Trophoblast cell (in vitro differentiated cells and primary cell): Measurements from ENCODE around the gene DLX1.

Experiments
- DNase-seq, 2 donors: peaks; one replicate each; pipeline ENCODE4 v3.0.0-alpha.2; 2016
- H2AFZ ChIP-seq: 2 replicates; pipeline ENCODE4 v1.6.1; 2013; ENCODE audit warnings: low read length, moderate library complexity, mild to moderate bottlenecking; ENCODE audit not compliant: insufficient read depth, poor library complexity
- H2AK5ac ChIP-seq: 2 replicates; pipeline ENCODE4 v1.6.1; 2013; ENCODE audit warnings: mild to moderate bottlenecking, low read length
- H2BK120ac ChIP-seq: 2 replicates; pipeline ENCODE4 v1.6.1; 2013; ENCODE audit warnings: low read length, mild to moderate bottlenecking, moderate library complexity; ENCODE audit not compliant: insufficient read depth, poor library complexity
- H2BK12ac ChIP-seq: 2 replicates; pipeline ENCODE4 v1.6.1; 2013; ENCODE audit warnings: mild to moderate bottlenecking, low read length, moderate library complexity
- H2BK5ac ChIP-seq: 2 replicates; pipeline ENCODE4 v1.6.1; 2013; ENCODE audit warnings: low read length, low read depth, moderate library complexity, mild to moderate bottlenecking; ENCODE audit not compliant: poor library complexity
- H3K14ac ChIP-seq: 2 replicates; pipeline ENCODE4 v1.6.1; 2013; ENCODE audit warnings: mild to moderate bottlenecking, low read length
- H3K18ac ChIP-seq: 2 replicates; pipeline ENCODE4 v1.6.1; 2013; ENCODE audit warnings: mild to moderate bottlenecking, low read length
- H3K23ac ChIP-seq: 2 replicates; pipeline ENCODE4 v1.6.1; 2013; ENCODE audit warnings: low read length
- H3K27ac ChIP-seq: 2 replicates; pipeline ENCODE4 v1.5.1; 2013; ENCODE audit warnings: low read depth, mild to moderate bottlenecking, inconsistent platforms, low read length, moderate library complexity
- H3K27me3 ChIP-seq: 2 replicates; pipeline ENCODE4 v1.6.1; 2013; ENCODE audit warnings: inconsistent platforms, mild to moderate bottlenecking, low read length, moderate library complexity; ENCODE audit not compliant: insufficient read depth
- H3K36me3 ChIP-seq, 2 experiments: 1 replicate in 1 of 2; 2 replicates in 1 of 2; pipeline ENCODE4 v1.6.1; 2013; ENCODE audit warnings: low read length in 2 of 2, mild to moderate bottlenecking in 2 of 2, moderate library complexity in 1 of 2; ENCODE audit not compliant: insufficient read depth in 2 of 2, control insufficient read depth in 1 of 2
- H3K4ac ChIP-seq: 2 replicates; pipeline ENCODE4 v1.6.1; 2013; ENCODE audit warnings: low read depth, mild to moderate bottlenecking, low read length, moderate library complexity
- H3K4me1 ChIP-seq, 2 experiments: 1 replicate in 1 of 2; 2 replicates in 1 of 2; pipeline ENCODE4 v1.6.1; 2013; ENCODE audit warnings: low read length in 2 of 2, mild to moderate bottlenecking in 2 of 2, moderate library complexity in 1 of 2; ENCODE audit not compliant: insufficient read depth in 2 of 2, control insufficient read depth in 1 of 2
- H3K4me2 ChIP-seq: 2 replicates; pipeline ENCODE4 v1.6.1; 2013; ENCODE audit warnings: inconsistent platforms, mild to moderate bottlenecking, low read length, moderate library complexity
- H3K4me3 ChIP-seq: 2 replicates; pipeline ENCODE4 v1.5.1; 2013; ENCODE audit warnings: mild to moderate bottlenecking, low read depth, low read length, inconsistent platforms
- H3K79me1 ChIP-seq: one replicate; pipeline ENCODE4 v1.6.1; 2013; ENCODE audit warnings: low read length
- H3K79me2 ChIP-seq: 2 replicates; pipeline ENCODE4 v1.6.1; 2013; ENCODE audit warnings: low read length, mild to moderate bottlenecking; ENCODE audit not compliant: control insufficient read depth, insufficient read depth, poor library complexity
- H3K9ac ChIP-seq: 2 replicates; pipeline ENCODE4 v1.6.1; 2013; ENCODE audit warnings: mild to moderate bottlenecking, low read length
- H3K9me3 ChIP-seq: 2 replicates; pipeline ENCODE4 v1.6.1; 2013; ENCODE audit warnings: low read depth, mild to moderate bottlenecking, control low read depth, inconsistent platforms, low read length; ENCODE audit not compliant: insufficient read depth
- H4K12ac ChIP-seq: 2 replicates; pipeline ENCODE4 v1.6.1; 2013; ENCODE audit warnings: low read depth, mild to moderate bottlenecking, low read length, moderate library complexity
- H4K8ac ChIP-seq: 2 replicates; pipeline ENCODE4 v1.6.1; 2013; ENCODE audit warnings: low read depth, mild to moderate bottlenecking, low read length, moderate library complexity
- H4K91ac ChIP-seq: one replicate; pipeline ENCODE4 v1.6.1; 2013; ENCODE audit warnings: low read depth, mild to moderate bottlenecking, low read length, moderate library complexity
- WGBS: extraction: QIAGEN DNeasy Blood & Tissue Kit; methylation state at CpG from one replicate; pipeline ENCODE4 v1.1.7; 2013; ENCODE audit warnings: missing lambda C conversion rate; ENCODE audit not compliant: insufficient read length, insufficient coverage; ENCODE audit errors: extremely low coverage; 5-methylcytosine and 5-hydroxymethylcytosine counted together

The DLX1 gene

DNA sequence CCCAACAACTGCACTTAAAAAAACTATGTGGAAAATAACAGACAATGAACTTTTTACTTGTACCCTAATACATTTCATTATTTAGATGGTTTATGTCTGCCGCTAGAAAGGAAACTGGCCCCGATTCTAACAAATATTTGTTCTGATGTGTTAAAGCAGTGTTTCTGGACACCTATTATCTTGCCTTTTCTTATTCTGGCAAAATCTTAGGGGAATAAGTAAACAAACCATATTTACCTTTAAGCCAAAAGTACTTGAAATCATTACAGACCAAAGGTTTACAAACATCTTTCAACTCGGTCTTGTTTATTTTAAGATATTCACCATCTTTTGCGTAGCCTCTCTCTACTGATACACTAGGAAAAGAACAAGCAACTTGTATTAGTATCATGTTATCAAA, 11.8 kb upstream of the DLX1 start:
- no peak overlapping the region for H3K18ac ChIP-seq
- no peak overlapping the region for H2BK12ac ChIP-seq
- no CpG with 5 or more reads among the region's 4 CpGs for WGBS
- H2AK5ac ChIP-seq = no peak overlapping the region
- no peak overlapping the region for H4K91ac ChIP-seq
- H3K4me1 ChIP-seq = no peaks in the 10 kb centered on the region
- no peak overlapping the region for H3K23ac ChIP-seq
- no peak overlapping the region for H3K9ac ChIP-seq
- no peak overlapping the region for H3K4me3 ChIP-seq
- H4K12ac ChIP-seq = no peak overlapping the region
- H3K79me2 ChIP-seq = no peaks in the 10 kb centered on the region
- H3K27me3 ChIP-seq = no peaks in the 10 kb centered on the region
- no peak for DNase-seq
- no peak overlapping the region for H2BK120ac ChIP-seq
- no peak overlapping the region for H2BK5ac ChIP-seq
- no peaks in the 10 kb centered on the region for H3K36me3 ChIP-seq
- H4K8ac ChIP-seq = no peak overlapping the region
- H3K27ac ChIP-seq = no peak overlapping the region
- no peak overlapping the region for H2AFZ ChIP-seq
- no peak overlapping the region for H3K4ac ChIP-seq
- no peak overlapping the region for H3K14ac ChIP-seq
- H3K79me1 ChIP-seq = no peaks in the 10 kb centered on the region
- H3K9me3 ChIP-seq = no peaks in the 10 kb centered on the region
- no peak overlapping the region for H3K4me2 ChIP-seq

- peaks cover 2% of the 10 kb centered on the region for H3K27me3 ChIP-seq
- H3K4me2 ChIP-seq = no peak overlapping the region
- no peak overlapping the region for H2BK12ac ChIP-seq
- H4K8ac ChIP-seq = no peak overlapping the region
- H3K4me1 ChIP-seq = no peaks in the 10 kb centered on the region
- H4K12ac ChIP-seq = no peak overlapping the region
- H2AK5ac ChIP-seq = no peak overlapping the region
- no peak overlapping the region for H3K4ac ChIP-seq
- H2BK120ac ChIP-seq = no peak overlapping the region
- WGBS = no CpG with 5 or more reads among the region's 1 CpG
- no peak overlapping the region for H2AFZ ChIP-seq
- no peak overlapping the region for H3K27ac ChIP-seq
- H4K91ac ChIP-seq = no peak overlapping the region
- H3K23ac ChIP-seq = no peak overlapping the region
- H3K36me3 ChIP-seq = no peaks in the 10 kb centered on the region
- H3K79me2 ChIP-seq = no peaks in the 10 kb centered on the region
- no peaks in the 10 kb centered on the region for H3K79me1 ChIP-seq
- no peak overlapping the region for H3K18ac ChIP-seq
- no peak for DNase-seq
- H3K9ac ChIP-seq = no peak overlapping the region
- H3K14ac ChIP-seq = no peak overlapping the region
- no peaks in the 10 kb centered on the region for H3K9me3 ChIP-seq
- no peak overlapping the region for H2BK5ac ChIP-seq
- no peak overlapping the region for H3K4me3 ChIP-seq
Observed at GRCh38 chr2:172074254-172074653, 11.1 kb upstream of the DLX1 start.

DNA sequence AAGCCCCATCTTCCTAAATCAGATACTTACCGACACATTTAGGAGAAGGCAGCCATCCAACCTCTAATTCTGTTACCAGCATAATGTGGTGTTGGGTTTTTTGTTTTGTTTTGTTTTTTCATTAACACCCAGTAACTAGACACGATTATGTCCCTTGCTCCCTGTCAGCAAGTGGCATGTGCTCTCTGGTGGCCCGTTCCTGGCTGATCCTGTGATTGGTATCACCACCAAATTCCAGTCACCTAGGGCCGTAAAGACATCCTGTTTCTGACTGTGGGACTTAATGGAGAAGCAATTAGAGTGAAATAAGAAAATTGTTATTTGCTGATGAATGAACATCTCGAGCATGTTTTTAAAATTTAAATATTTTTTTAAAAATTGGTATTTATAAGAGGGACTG, 5.9 kb upstream of the DLX1 start:
- no peaks in the 10 kb centered on the region for H3K36me3 ChIP-seq

GRCh38 chr2:172079838-172080640, 5.3 kb upstream of the DLX1 start:
- no peak overlapping the region for H2AK5ac ChIP-seq
- no peak overlapping the region for H2BK120ac ChIP-seq
- no peaks in the 10 kb centered on the region for H3K36me3 ChIP-seq
- no peak overlapping the region for H3K4me3 ChIP-seq
- no peak for DNase-seq
- H2BK12ac ChIP-seq = no peak overlapping the region
- H3K4ac ChIP-seq = no peak overlapping the region
- H4K8ac ChIP-seq = no peak overlapping the region
- H3K9ac ChIP-seq = no peak overlapping the region
- H4K12ac ChIP-seq = no peak overlapping the region
- peaks cover 8% of the 10 kb centered on the region for H3K79me1 ChIP-seq
- H3K23ac ChIP-seq = no peak overlapping the region
- no peak overlapping the region for H4K91ac ChIP-seq
- no peak overlapping the region for H3K14ac ChIP-seq
- no peak overlapping the region for H2BK5ac ChIP-seq
- peaks cover 4% of the 10 kb centered on the region for H3K79me2 ChIP-seq
- H3K4me1 ChIP-seq = peaks cover 0 to 19% of the 10 kb centered on the region in 2 experiments
- no CpG with 5 or more reads among the region's 38 CpGs for WGBS
- H3K18ac ChIP-seq = no peak overlapping the region
- no peak overlapping the region for H3K27ac ChIP-seq
- peaks cover 5% of the 10 kb centered on the region for H3K9me3 ChIP-seq
- no peak overlapping the region for H3K4me2 ChIP-seq
- no peak overlapping the region for H2AFZ ChIP-seq
- peaks cover 46% of the 10 kb centered on the region for H3K27me3 ChIP-seq

More for the DNA sequence above, 5.9 kb upstream of the DLX1 start:
- Histone ChIP-seq H3K4me2 (no peak overlapping the region), H3K27ac (no peak overlapping the region), H3K9me3 (peaks cover 5% of the 10 kb centered on the region), H2BK12ac (no peak overlapping the region), H3K23ac (no peak overlapping the region), H4K91ac (no peak overlapping the region), H3K79me1 (peaks cover 2% of the 10 kb centered on the region), H4K12ac (no peak overlapping the region), H3K14ac (no peak overlapping the region), H3K4me3 (no peak overlapping the region), H3K4ac (no peak overlapping the region), H2BK120ac (no peak overlapping the region), H3K18ac (no peak overlapping the region), H3K79me2 (no peaks in the 10 kb centered on the region), H3K27me3 (peaks cover 46% of the 10 kb centered on the region), H2AFZ (no peak overlapping the region), H3K4me1 (peaks cover 0 to 17% of the 10 kb centered on the region in 2 experiments), H3K9ac (no peak overlapping the region), H2BK5ac (no peak overlapping the region), H2AK5ac (no peak overlapping the region), H4K8ac (no peak overlapping the region)
- WGBS = 100% methylated on average over 1 of the region's 5 CpGs
- no peak for DNase-seq
